ENCODE measurements around the gene SAP30. TPM values are rescaled to one million over a fixed set of nuclear protein-coding genes. Genes with fewer than 3 reads are reported as not detected.

Gene SAP30, protein sequence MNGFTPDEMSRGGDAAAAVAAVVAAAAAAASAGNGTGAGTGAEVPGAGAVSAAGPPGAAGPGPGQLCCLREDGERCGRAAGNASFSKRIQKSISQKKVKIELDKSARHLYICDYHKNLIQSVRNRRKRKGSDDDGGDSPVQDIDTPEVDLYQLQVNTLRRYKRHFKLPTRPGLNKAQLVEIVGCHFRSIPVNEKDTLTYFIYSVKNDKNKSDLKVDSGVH
- polyA plus RNA-seq (55.8 and 58.3 TPM in 2 replicates), polyA minus RNA-seq (31.4 and 36.3 TPM in 2 replicates)

DNA sequence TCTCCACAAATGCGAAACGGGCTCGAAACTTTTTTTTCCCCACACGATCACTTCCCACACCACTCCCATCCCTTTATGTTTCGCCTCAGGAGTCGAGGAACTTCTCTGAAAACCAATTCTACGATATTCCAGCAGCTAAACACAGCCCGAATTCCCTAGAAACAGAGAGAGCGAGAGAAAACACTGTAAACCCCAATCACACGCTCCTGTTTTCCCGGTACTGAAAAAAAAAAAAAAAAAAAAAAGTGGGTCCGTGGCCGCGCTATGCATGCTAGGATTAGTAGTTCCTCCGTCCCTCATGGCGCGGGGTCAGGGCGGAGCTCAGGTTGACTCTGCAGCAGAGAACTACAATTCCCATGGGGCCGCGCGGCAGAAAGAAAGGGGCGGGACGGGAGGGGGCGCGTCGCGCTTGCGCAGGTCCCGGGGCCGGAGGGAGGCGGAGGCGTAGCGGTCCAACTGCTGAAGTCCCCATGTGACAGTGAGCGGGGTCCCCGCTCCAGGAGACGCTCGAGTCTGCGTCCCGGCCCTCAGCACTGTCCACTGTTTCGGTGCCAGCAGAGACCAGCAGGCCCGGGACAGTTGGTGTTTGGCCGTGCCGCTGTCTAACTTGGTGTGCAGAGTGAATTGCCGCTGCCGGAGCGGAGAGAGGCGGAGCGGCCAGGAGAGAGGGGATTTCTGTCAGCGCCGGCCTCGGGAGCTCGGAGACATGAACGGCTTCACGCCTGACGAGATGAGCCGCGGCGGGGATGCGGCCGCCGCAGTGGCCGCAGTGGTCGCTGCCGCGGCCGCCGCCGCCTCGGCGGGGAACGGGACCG lies at the start of gene SAP30:
TSS of gene SAP30 (plus strand) at position 478 of the 815 bp plus-strand sequence. CDS start at position 707, 229 bp downstream.
- peak within 1 kb of the TSS; percentile 49 for H2AFZ ChIP-seq (ENCODE audit: low read depth, low read length)
- H3K36me3 ChIP-seq (ENCODE audit: insufficient read depth, low read length), result no peaks in the 10 kb centered on the region
- no peaks in the 10 kb centered on the region for H4K20me1 ChIP-seq (ENCODE audit: insufficient read depth)
- H3K9me2 ChIP-seq (ENCODE audit: insufficient read depth, low read length), result no peaks in the 10 kb centered on the region
- H3K9ac ChIP-seq (ENCODE audit: low read length), result peak within 1 kb of the TSS; percentile 79
- peak within 1 kb of the TSS; percentile 80 for H3K27ac ChIP-seq (ENCODE audit: low read length)
- no peaks in the 10 kb centered on the region for H3F3A ChIP-seq (ENCODE audit: insufficient read depth, low read length, poor library complexity, severe bottlenecking)
- H3K4me2 ChIP-seq (ENCODE audit: low read length), result peak within 1 kb of the TSS; percentile 49
- peaks cover 28% of the 10 kb centered on the region for H3K79me2 ChIP-seq (replicated peaks; ENCODE audit: insufficient read depth, low read length)
- TF ChIP-seq POLR2AphosphoS5 (IDR thresholded peaks at IDR 0.05), result peak; percentile 94
- peak; percentile 82 for TF ChIP-seq MXI1 (conservative IDR thresholded peaks at IDR 0.05; ENCODE audit: poor library complexity, severe bottlenecking)
- TF ChIP-seq RAD21 (conservative IDR thresholded peaks at IDR 0.05), result no peak
- TF ChIP-seq EP300 (conservative IDR thresholded peaks at IDR 0.05; ENCODE audit: poor library complexity, severe bottlenecking), result no peak
- peak; percentile 12 for TF ChIP-seq SMC3 (conservative IDR thresholded peaks at IDR 0.05; ENCODE audit: poor library complexity)
- H3K4me3 ChIP-seq (ENCODE audit: low read length), result peak within 1 kb of the TSS; percentile 90
- no peaks in the 10 kb centered on the region for H3K27me3 ChIP-seq (ENCODE audit: insufficient read depth, low read depth, low read length)
- H3K9me3 ChIP-seq (ENCODE audit: low read length), result no peaks in the 10 kb centered on the region

DNA sequence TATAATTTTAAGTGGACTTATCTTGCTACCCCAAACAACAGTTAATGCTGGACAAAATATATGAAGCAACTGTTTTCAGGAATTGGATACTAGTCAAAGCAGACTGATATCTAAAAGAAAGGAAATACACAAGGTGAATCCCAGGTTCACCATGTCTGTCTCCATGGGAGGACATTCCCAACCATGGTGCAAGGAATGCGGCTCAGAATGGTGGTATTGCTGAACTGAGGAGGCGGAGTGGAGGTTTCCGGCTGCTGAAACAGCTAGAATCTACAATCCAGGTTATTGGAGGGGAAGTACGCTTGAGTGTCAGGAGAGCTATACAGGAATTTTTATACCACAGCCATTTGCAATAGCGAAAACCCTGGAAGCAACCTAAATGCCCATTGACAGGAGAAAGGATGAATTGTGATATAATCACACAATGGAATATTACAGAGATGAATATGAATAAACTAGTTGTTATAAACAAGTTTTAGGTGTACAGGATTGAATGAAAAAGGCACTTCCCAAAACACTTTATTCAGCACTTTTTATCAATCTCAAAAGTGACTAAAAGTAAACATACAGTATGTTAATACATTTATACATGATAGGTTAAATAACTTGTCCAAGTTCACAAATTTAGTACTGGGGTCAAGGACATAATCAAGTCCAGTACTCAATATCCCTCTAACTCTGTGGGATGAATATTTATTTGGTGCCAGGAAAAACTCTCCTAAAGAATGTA lies 45.6 kb upstream of the SAP30 start:
- no peaks in the 10 kb centered on the region for H3K27me3 ChIP-seq (ENCODE audit: insufficient read depth, low read depth, low read length)
- H3K9me2 ChIP-seq (ENCODE audit: insufficient read depth, low read length), result no peaks in the 10 kb centered on the region
- no peak overlapping the region for H3K4me2 ChIP-seq (ENCODE audit: low read length)
- no peak overlapping the region for H3K27ac ChIP-seq (ENCODE audit: low read length)
- TF ChIP-seq, protein P1, sequence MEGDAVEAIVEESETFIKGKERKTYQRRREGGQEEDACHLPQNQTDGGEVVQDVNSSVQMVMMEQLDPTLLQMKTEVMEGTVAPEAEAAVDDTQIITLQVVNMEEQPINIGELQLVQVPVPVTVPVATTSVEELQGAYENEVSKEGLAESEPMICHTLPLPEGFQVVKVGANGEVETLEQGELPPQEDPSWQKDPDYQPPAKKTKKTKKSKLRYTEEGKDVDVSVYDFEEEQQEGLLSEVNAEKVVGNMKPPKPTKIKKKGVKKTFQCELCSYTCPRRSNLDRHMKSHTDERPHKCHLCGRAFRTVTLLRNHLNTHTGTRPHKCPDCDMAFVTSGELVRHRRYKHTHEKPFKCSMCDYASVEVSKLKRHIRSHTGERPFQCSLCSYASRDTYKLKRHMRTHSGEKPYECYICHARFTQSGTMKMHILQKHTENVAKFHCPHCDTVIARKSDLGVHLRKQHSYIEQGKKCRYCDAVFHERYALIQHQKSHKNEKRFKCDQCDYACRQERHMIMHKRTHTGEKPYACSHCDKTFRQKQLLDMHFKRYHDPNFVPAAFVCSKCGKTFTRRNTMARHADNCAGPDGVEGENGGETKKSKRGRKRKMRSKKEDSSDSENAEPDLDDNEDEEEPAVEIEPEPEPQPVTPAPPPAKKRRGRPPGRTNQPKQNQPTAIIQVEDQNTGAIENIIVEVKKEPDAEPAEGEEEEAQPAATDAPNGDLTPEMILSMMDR (IDR thresholded peaks at IDR 0.05; ENCODE audit: poor library complexity, severe bottlenecking), result no peak
- TF ChIP-seq MXI1 (conservative IDR thresholded peaks at IDR 0.05; ENCODE audit: poor library complexity, severe bottlenecking) (no peak), POLR2AphosphoS5 (IDR thresholded peaks at IDR 0.05) (no peak), EP300 (conservative IDR thresholded peaks at IDR 0.05; ENCODE audit: poor library complexity, severe bottlenecking) (no peak)
- H3K9me3 ChIP-seq (ENCODE audit: low read length), result no peaks in the 10 kb centered on the region
- no peak overlapping the region for H3K4me3 ChIP-seq (ENCODE audit: low read length)
- no peak overlapping the region for H2AFZ ChIP-seq (ENCODE audit: low read depth, low read length)
- no peaks in the 10 kb centered on the region for H4K20me1 ChIP-seq (ENCODE audit: insufficient read depth)
- peaks cover 3% of the 10 kb centered on the region for H3K36me3 ChIP-seq (ENCODE audit: insufficient read depth, low read length)
- H3K9ac ChIP-seq (ENCODE audit: low read length), result no peak overlapping the region
- no peaks in the 10 kb centered on the region for H3F3A ChIP-seq (ENCODE audit: insufficient read depth, low read length, poor library complexity, severe bottlenecking)
- H3K79me2 ChIP-seq (replicated peaks; ENCODE audit: insufficient read depth, low read length), result peaks cover 2% of the 10 kb centered on the region

DNA sequence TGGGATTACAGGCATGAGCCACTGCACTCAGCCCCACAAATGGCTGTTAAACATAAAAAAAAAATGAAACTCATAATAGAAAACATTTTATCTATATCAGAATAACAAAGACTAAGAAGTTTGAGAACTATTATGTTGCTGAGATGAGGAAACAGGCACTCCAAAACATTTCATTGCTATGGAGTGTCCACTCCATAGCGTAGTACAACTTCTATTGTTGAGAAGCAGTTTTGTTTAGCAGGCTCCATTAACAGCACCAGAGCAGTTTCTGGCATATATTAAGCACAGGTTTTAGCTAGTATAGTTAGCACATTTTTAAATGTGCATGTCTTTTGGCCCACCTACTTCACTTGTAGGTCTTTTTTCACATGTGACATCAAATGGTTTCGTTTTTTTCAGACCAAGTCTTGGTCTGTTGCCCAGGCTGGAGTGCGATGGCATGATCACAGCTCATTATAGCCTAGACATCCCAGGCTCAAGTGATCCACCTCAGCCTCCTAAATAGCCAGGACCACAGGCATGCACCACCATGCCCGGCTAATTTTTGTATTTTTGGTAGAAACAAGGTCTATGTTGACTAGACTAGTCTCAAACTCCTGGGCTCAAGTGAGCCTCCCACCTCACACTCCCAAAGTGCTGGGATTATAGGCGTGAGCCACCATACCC lies 42.4 kb upstream of the SAP30 start:
- H3K4me3 ChIP-seq (ENCODE audit: low read length), result no peak overlapping the region
- H3K9ac ChIP-seq (ENCODE audit: low read length), result no peak overlapping the region
- no peaks in the 10 kb centered on the region for H4K20me1 ChIP-seq (ENCODE audit: insufficient read depth)
- no peaks in the 10 kb centered on the region for H3K27me3 ChIP-seq (ENCODE audit: insufficient read depth, low read depth, low read length)
- no peak overlapping the region for H3K4me2 ChIP-seq (ENCODE audit: low read length)
- peaks cover 31% of the 10 kb centered on the region for H3K79me2 ChIP-seq (replicated peaks; ENCODE audit: insufficient read depth, low read length)
- H3F3A ChIP-seq (ENCODE audit: insufficient read depth, low read length, poor library complexity, severe bottlenecking), result no peaks in the 10 kb centered on the region
- TF ChIP-seq EZH2 (IDR thresholded peaks at IDR 0.05; ENCODE audit: borderline replicate concordance, insufficient read depth, low read length, poor library complexity, severe bottlenecking) (no peak), MXI1 (conservative IDR thresholded peaks at IDR 0.05; ENCODE audit: poor library complexity, severe bottlenecking) (no peak), SMC3 (conservative IDR thresholded peaks at IDR 0.05; ENCODE audit: poor library complexity) (no peak), EP300 (conservative IDR thresholded peaks at IDR 0.05; ENCODE audit: poor library complexity, severe bottlenecking) (no peak), TAF1 (IDR thresholded peaks at IDR 0.05; ENCODE audit: low read depth) (no peak)
- TF ChIP-seq, protein P1 (IDR thresholded peaks at IDR 0.05; ENCODE audit: poor library complexity, severe bottlenecking), result no peak
- TF ChIP-seq, protein P2, sequence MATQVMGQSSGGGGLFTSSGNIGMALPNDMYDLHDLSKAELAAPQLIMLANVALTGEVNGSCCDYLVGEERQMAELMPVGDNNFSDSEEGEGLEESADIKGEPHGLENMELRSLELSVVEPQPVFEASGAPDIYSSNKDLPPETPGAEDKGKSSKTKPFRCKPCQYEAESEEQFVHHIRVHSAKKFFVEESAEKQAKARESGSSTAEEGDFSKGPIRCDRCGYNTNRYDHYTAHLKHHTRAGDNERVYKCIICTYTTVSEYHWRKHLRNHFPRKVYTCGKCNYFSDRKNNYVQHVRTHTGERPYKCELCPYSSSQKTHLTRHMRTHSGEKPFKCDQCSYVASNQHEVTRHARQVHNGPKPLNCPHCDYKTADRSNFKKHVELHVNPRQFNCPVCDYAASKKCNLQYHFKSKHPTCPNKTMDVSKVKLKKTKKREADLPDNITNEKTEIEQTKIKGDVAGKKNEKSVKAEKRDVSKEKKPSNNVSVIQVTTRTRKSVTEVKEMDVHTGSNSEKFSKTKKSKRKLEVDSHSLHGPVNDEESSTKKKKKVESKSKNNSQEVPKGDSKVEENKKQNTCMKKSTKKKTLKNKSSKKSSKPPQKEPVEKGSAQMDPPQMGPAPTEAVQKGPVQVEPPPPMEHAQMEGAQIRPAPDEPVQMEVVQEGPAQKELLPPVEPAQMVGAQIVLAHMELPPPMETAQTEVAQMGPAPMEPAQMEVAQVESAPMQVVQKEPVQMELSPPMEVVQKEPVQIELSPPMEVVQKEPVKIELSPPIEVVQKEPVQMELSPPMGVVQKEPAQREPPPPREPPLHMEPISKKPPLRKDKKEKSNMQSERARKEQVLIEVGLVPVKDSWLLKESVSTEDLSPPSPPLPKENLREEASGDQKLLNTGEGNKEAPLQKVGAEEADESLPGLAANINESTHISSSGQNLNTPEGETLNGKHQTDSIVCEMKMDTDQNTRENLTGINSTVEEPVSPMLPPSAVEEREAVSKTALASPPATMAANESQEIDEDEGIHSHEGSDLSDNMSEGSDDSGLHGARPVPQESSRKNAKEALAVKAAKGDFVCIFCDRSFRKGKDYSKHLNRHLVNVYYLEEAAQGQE (IDR thresholded peaks at IDR 0.05; ENCODE audit: borderline replicate concordance), result no peak
- no peaks in the 10 kb centered on the region for H3K9me2 ChIP-seq (ENCODE audit: insufficient read depth, low read length)
- no peaks in the 10 kb centered on the region for H3K9me3 ChIP-seq (ENCODE audit: low read length)
- no peak overlapping the region for H2AFZ ChIP-seq (ENCODE audit: low read depth, low read length)
- H3K36me3 ChIP-seq (ENCODE audit: insufficient read depth, low read length), result peaks cover 6% of the 10 kb centered on the region
- H3K27ac ChIP-seq (ENCODE audit: low read length), result no peak overlapping the region

Measured in neural cell (in vitro differentiated cells).